ENCODE results near the gene PRKCE. TPM values are rescaled to one million over a fixed set of nuclear protein-coding genes. Genes with fewer than 3 reads are reported as not detected.

The PRKCE gene
- total RNA-seq, 1 experiment from 2014 or later = 1.3 TPM

GRCh38 chr2:45992021-45992740 is 340.7 kb downstream of the PRKCE start:
- no peak for TF ChIP-seq CTCF (conservative IDR thresholded peaks at IDR 0.05)
- Histone ChIP-seq H3K56ac (ENCODE audit: insufficient read length, low read depth, low read length) (no peak overlapping the region), H2BK5ac (ENCODE audit: insufficient read length, low read length) (no peak overlapping the region), H2BK12ac (ENCODE audit: insufficient read length, low read depth, low read length) (no peak overlapping the region), H3K18ac (ENCODE audit: insufficient read length, low read depth, low read length) (no peak overlapping the region), H4K91ac (ENCODE audit: insufficient read length, low read depth, low read length) (no peak overlapping the region), H3K9ac (ENCODE audit: extremely low read depth, insufficient read length, low read length) (no peak overlapping the region), H4K20me1 (ENCODE audit: control insufficient read depth, insufficient read depth, insufficient read length) (no peaks in the 10 kb centered on the region), H2BK20ac (ENCODE audit: low read depth, low read length, poor library complexity, severe bottlenecking) (no peak overlapping the region), H3K27ac (ENCODE audit: insufficient read length, low read depth, low read length) (no peak overlapping the region), H3K4me2 (ENCODE audit: insufficient read depth, insufficient read length, low read length) (no peak overlapping the region), H3K23ac (ENCODE audit: insufficient read length, low read depth, low read length) (no peak overlapping the region), H3K79me2 (ENCODE audit: insufficient read depth, low read length) (no peaks in the 10 kb centered on the region), H3K4ac (ENCODE audit: low read depth, low read length) (no peak overlapping the region), H3K23me2 (ENCODE audit: insufficient read length, low read depth, low read length, poor library complexity, severe bottlenecking) (no peaks in the 10 kb centered on the region), H2BK15ac (ENCODE audit: low read depth, low read length) (no peak overlapping the region), H2AFZ (ENCODE audit: low read length) (no peak overlapping the region), H3T11ph (ENCODE audit: low read length) (no peak overlapping the region), H3K14ac (ENCODE audit: insufficient read depth, low read length) (no peak overlapping the region), H2BK120ac (ENCODE audit: low read depth, low read length, poor library complexity, severe bottlenecking) (no peak overlapping the region), H2AK5ac (ENCODE audit: insufficient read length, low read length) (no peak overlapping the region), H3K27me3 (ENCODE audit: insufficient read depth, low read length) (no peaks in the 10 kb centered on the region), H3K9me3 (ENCODE audit: control insufficient read depth, low read depth, low read length) (no peaks in the 10 kb centered on the region), H4K8ac (replicated peaks; ENCODE audit: insufficient read length, low read depth, low read length) (no peak overlapping the region), H4K5ac (ENCODE audit: insufficient read length, low read depth, low read length) (no peak overlapping the region), H3K4me1 (ENCODE audit: insufficient read depth, low read length) (no peaks in the 10 kb centered on the region), H3K79me1 (ENCODE audit: insufficient read depth, low read depth, low read length, poor library complexity, severe bottlenecking) (no peaks in the 10 kb centered on the region)
- H3K4me1 Mint-ChIP-seq = peaks cover 2 to 10% of the 10 kb centered on the region in 2 experiments
- H3K4me3 Mint-ChIP-seq = no peak overlapping the region
- no peak for DNase-seq
- H3K27me3 Mint-ChIP-seq (ENCODE audit: low read depth) = no peaks in the 10 kb centered on the region; the same call in 1 of the 2 replicates
- whole genome bisulfite sequencing (ENCODE audit: extremely low coverage, insufficient read length, low lambda C conversion rate) = no CpG with 5 or more reads among the region's 11 CpGs
- H3K36me3 Mint-ChIP-seq (ENCODE audit: insufficient read depth in 1 of 3, low read depth in 3 of 3) = no peaks in the 10 kb centered on the region; a peak in 1 of 7 replicates
- H3K27ac Mint-ChIP-seq = no peak overlapping the region
- H3K9me3 Mint-ChIP-seq = no peaks in the 10 kb centered on the region
